A549 treated with Mapracorat at 1 μM for 4 hours (cell line): Measurements from ENCODE around the gene PSMD12. TPM values are rescaled to one million over a fixed set of nuclear protein-coding genes. Genes with fewer than 3 reads are reported as not detected.

Experiments
- total RNA-seq: library from RNA; stranded (reverse); fragments of 200-300 nt; extraction: Qiagen RNA extraction; gene quantifications from 5 replicates; pipeline ENCODE4 v1.2.3, GENCODE V29; 2022

PSMD12 gene
- total RNA-seq, result 97.9 to 113 TPM (median 100 TPM) in 5 replicates

GRCh38 chr17:67366193-67367157 lies at the start of gene PSMD12:
PSMD12 (minus strand) TSS chr17:67366577; CDS start chr17:67366519, 58 bp downstream.

GRCh38 chr17:67376737-67377487 lies 10.5 kb upstream of the PSMD12 start, which contains the start of gene PITPNC1:
PITPNC1 (plus strand) TSS chr17:67377281.

Other genes starting within 250 kb of the PSMD12 start
- 8.0 to 13.7 TPM (median 10.5 TPM) in 5 replicates for gene HELZ, start 121.4 kb downstream of the PSMD12 start, total RNA-seq
- 19.1 to 22.0 TPM (median 20.3 TPM) in 5 replicates for gene PITPNC1, start 10.7 kb upstream of the PSMD12 start, total RNA-seq